RCC 7860 (cell line): ENCODE measurements around the gene TP53AIP1.
"Not testable (repeated sequence)": the region's sequence is repeated elsewhere in the genome, so short reads cannot be mapped to it uniquely, and the experiment has no call there.

Experiments used
- DNase-seq: peaks from one replicate; pipeline ENCODE4 v3.0.0-alpha.2; 2015; ENCODE audit warnings: low spot score
- FAIRE-seq: peaks from 2 replicates; lab custom pipeline; 2012; peaks lifted over from hg19 to GRCh38; lab: Jason Lieb, UNC

The TP53AIP1 gene

GRCh38 chr11:128926437-128927107 is 16.1 kb downstream of the TP53AIP1 start:
- DNase-seq (no peak), FAIRE-seq (no peak)

DNA sequence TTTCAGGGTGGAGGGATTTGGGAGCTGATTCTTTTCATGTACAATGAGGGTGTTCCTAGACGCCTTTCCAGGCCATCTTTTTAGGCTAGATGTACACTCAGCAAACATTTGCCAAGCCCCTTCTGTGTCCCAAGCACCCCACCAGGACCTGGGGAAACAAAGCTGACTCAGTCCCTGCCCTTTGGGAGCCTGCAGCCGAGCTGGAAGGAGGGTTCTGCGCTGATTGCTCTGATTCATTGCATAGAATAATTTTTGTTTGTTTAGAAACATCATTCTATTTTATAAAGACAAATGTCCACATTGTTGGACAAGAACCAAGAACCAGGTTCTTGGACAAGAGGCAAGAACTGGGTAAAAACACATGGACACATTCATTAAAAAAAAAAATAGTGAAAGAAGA is 16.7 kb downstream of the TP53AIP1 start:
- FAIRE-seq (no peak), DNase-seq (no peak)

GRCh38 chr11:128925250-128925600 is 17.4 kb downstream of the TP53AIP1 start:
- no peak for FAIRE-seq
- no peak for DNase-seq

- FAIRE-seq (no peak), DNase-seq (no peak)
These were observed 18.0 kb downstream of the TP53AIP1 start for GRCh38 chr11:128924510-128925249.

DNA sequence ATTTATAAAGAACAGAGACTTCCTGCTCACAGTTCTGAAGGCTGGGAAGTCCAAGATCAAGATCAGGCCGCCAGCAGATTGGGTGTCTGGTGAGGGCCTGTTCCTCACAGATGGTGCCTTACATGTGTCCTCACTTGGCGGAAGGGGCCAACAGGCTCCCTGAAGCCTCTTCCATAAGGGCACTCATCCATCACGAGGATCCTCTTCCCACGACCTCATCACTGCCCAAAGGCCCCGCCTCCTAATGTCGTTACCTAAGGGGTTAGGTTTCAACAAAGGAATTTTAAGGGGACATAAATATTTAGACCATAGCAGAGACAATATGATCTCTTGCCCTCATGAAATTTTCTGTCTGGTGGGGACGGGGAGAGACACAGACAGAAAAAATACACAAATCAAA is 18.6 kb downstream of the TP53AIP1 start:
- FAIRE-seq (no peak), DNase-seq (no peak)

DNA sequence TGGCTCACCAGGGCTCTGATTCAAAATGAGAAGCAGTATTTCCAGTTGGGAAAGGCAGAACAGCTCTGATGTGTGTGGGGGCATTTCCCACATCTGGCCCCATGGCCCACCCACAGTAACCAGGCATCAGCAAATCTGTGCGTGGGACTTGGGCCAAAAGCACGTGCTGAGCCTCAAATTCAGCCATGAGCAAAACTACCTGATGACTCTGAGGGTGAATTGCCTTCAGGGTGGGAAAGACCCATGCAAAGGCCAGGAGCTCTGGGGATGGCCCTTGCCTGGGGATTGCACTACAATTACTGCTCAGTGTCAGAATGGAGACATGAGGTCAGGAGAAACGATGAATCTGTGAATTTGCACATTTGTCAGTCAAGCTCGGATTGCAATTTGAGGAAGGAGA is 20.9 kb downstream of the TP53AIP1 start:
- no peak for FAIRE-seq
- no peak for DNase-seq

DNA sequence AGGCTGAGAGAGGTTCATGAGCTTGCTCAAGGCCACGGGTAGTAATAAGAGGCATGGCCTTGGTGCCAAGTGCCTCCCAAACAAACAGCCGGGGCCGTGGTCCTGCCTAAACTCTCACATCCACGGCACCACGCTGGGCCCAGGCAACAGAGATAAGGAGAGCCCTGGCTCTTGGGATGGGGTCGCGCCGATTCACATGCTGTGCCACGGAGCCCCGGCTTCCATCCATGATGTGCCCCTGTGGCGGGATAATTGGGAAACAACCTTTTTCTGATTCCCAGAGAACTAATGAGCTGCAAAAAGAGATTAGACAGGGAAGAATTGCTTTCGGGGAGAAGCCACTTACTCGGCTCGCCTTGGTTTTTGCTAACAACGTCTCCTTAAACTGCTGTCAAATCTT is 22.0 kb downstream of the TP53AIP1 start:
- FAIRE-seq = no peak

GRCh38 chr11:128919635-128920034 is 23.0 kb downstream of the TP53AIP1 start:
- not testable (repeated sequence) for DNase-seq, FAIRE-seq

More for the DNA sequence above, 22.0 kb downstream of the TP53AIP1 start:
- no peak for DNase-seq

GRCh38 chr11:128919216-128919615 is 23.5 kb downstream of the TP53AIP1 start:
- DNase-seq = no peak
- no peak for FAIRE-seq

DNA sequence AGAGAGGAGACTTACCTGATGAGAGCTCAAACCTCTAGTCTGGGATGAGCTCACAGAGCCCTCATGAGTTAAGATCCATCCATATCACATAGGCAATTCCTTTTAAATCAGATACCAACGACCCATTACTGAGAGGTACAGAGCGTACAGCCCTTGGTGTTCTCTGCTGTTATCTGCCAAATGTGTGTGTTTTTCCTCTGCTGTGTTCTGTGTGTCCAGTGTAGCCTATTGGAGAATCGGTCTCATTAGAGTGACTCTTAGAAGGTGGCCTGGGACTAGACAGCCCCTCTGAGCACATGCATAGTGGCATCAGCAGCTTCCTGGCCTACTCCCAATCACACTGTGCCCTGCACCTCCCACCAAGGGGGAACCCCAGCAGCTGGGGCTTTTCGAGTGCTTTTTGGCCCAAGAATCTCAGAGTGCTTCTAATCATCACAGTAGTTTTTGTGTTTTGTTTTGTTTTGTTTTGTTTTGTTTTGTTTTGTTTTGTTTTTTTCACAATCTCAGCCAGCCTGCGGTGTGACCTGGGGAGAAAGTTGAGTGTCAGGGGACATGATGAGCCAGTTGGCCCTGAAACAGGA is 25.4 kb downstream of the TP53AIP1 start:
- no peak for DNase-seq
- FAIRE-seq = no peak

- FAIRE-seq = no peak
- DNase-seq = no peak
These were observed 26.0 kb downstream of the TP53AIP1 start for GRCh38 chr11:128916681-128917080.

DNA sequence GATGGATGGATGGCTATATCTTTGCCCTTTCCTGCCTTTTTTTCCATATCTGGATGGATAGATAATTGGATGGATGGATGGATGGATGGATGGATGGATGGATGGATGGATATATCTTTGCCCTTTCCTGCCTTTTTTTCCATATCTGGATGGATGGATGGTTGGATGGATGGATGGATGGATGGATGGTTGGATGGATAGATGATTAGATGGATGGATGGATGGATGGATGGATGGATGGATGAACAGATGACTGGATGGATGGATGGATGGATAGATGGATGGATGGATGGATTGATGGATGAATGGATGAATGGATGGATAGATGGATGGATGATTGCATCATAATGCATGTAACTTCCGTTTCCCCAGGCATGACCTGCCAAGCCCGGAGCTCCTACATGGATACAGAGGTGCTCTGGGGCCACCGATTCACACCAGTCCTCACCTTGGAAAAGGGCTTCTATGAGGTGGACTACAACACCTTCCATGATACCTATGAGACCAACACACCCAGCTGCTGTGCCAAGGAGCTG is 26.6 kb downstream of the TP53AIP1 start:
- DNase-seq = no peak
- FAIRE-seq = no peak

- FAIRE-seq (no peak), DNase-seq (no peak)
These were observed 27.5 kb downstream of the TP53AIP1 start for GRCh38 chr11:128915149-128915521.

DNA sequence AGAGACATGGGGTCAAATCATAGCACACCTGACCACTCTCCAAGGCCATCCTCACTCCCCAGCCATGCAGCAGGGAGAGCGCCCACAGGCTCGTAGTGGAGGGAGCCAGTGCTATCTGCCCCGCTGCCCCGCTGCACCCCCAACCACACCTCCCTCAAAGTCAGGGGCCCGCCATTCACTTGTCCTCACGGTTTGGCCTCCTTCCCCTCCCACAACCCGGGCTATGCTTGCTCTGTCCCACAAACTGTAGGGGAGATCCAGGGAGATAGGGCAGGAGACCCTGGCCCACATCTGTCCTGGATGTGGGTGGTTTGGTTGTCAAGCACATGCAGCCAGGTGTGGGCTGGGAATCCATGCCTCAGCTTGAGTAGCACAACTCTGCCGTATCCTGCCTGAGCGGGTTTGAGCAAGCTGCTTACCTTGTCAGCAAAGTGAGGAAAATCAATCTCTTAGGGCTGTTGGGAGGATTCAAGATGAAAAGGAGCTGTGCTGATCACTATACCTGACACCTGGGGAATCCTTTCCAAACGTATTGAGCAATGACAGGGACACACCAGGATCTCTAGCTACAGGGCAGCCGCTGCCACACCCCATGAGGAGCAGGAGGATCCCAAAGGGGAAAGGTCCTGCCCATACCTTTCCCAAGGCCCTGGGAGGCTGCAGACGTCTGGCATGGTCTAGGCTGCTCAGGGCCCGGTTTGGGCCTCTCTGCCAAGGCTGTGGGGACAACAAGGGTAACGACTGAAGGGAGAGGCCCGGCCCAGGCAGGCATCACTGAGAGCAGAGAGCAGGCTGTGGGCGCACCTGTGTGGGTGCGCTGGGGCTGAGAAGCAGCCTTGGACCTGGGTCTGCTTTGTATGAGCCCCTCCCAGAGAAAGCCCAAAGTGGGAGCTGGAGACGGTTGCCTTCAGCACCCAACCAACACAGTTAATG is 28.2 kb downstream of the TP53AIP1 start:
- DNase-seq (no peak), FAIRE-seq (no peak)

DNA sequence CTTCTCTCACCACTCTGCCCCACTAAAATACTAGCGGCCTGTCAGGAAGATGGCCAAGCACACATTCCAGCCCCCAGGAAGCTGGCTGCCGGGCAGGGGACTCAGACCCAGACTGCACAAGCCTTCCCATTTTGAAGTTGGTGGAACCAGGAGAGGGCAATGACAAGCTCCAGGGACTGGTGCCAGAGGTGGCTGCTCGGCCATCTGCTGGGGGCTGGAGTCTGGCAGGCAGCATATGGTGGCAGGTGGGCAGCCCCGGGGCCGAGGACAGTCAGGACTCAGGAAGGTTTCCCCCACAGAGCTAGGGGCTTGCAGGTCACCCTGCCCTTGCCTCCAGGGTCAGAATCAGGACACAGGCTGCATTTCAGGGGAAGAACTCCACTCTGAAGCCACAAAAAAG is 28.9 kb downstream of the TP53AIP1 start:
- no peak for DNase-seq
- FAIRE-seq = no peak

GRCh38 chr11:128911701-128912100 is 31.0 kb downstream of the TP53AIP1 start:
- FAIRE-seq = no peak
- DNase-seq = no peak

GRCh38 chr11:128911239-128911638 is 31.4 kb downstream of the TP53AIP1 start:
- no peak for DNase-seq
- FAIRE-seq = no peak

- no peak for DNase-seq
- FAIRE-seq = no peak
These were observed 32.1 kb downstream of the TP53AIP1 start for GRCh38 chr11:128910576-128910975.

GRCh38 chr11:128909438-128910125 is 33.1 kb downstream of the TP53AIP1 start:
- DNase-seq (no peak), FAIRE-seq (no peak)
